ENCODE results near the gene RBM28. TPM values are rescaled to one million over a fixed set of nuclear protein-coding genes. Genes with fewer than 3 reads are reported as not detected.

The RBM28 gene
- polyA plus RNA-seq, 2 of the 4 experiments (the other 2 are of a cell fraction) = 77.3 to 79.5 TPM

- WGBS (ENCODE audit: missing lambda C conversion rate) = 82% methylated on average over 3 of the region's 3 CpGs
- DNase-seq (ENCODE audit: low read depth in 1 of 2, low spot score in 1 of 2) (no peak), FAIRE-seq (no peak), ATAC-seq (no peak)
- Histone ChIP-seq H3K9me3 (no peaks in the 10 kb centered on the region), H3K27ac (no peak overlapping the region), H3K4me1 (no peaks in the 10 kb centered on the region), H3K4me3 (no peak overlapping the region), H3K4me2 (no peak overlapping the region)
- TF ChIP-seq MAX (IDR thresholded peaks at IDR 0.05) = no peak
- no peak for TF ChIP-seq HOXA7 (CRISPR knock-in tag; IDR thresholded peaks at IDR 0.05)
- peak; percentile 9 for TF ChIP-seq MAFK (IDR thresholded peaks at IDR 0.05; ENCODE audit: partially characterized antibody)
- no peak for TF ChIP-seq HES2 (IDR thresholded peaks at IDR 0.05)
- TF ChIP-seq RNF2 (IDR thresholded peaks at IDR 0.05; ENCODE audit: borderline replicate concordance, low read depth) = no peak
- TF ChIP-seq FOSL2 (IDR thresholded peaks at IDR 0.05) = no peak
- no peak for TF ChIP-seq FOSL2 (CRISPR knock-in tag; IDR thresholded peaks at IDR 0.05)
- TF ChIP-seq USF2 (IDR thresholded peaks at IDR 0.05) = no peak
- TF ChIP-seq NPAS2 (CRISPR knock-in tag; IDR thresholded peaks at IDR 0.05; ENCODE audit: borderline replicate concordance) = no peak
- peak; percentile 30; the same call in 1 of the 2 replicates for TF ChIP-seq NFE2L2 (conservative IDR thresholded peaks at IDR 0.05; ENCODE audit: low read length)
- ChIA-PET CTCF (interaction anchor here (0.6 to 38.8 kb wide), 11 partner anchors 10 to 70 kb away, joined by 3 to 800 read pairs (median 6); partner anchors contain the start of genes PRRT4 and RBM28), POLR2A (interaction anchor here (0.6 kb wide), 1 partner anchor 22 kb away, joined by 5 read pairs; no protein-coding TSS in a partner anchor)
These were observed 47.3 kb upstream of the RBM28 start for GRCh38 chr7:128390871-128391565.

- POLR2A ChIA-PET = interaction anchor here (0.6 to 2.4 kb wide), 2 partner anchors 15 to 42 kb away, joined by 3 to 13 read pairs; no protein-coding TSS in a partner anchor
- CTCF ChIA-PET = interaction anchor here (0.7 to 38.8 kb wide), 12 partner anchors 11 to 494 kb away, joined by 3 to 800 read pairs (median 10); partner anchors contain the start of genes IMPDH1, METTL2B, PRRT4 and RBM28
- FAIRE-seq (no peak), DNase-seq (ENCODE audit: low read depth in 1 of 2, low spot score in 1 of 2) (no peak), ATAC-seq (peak in 1 of 2 experiments; percentile 4; a peak in 3 of 6 replicates)
- Histone ChIP-seq H3K4me2 (no peak overlapping the region), H3K4me3 (no peak overlapping the region), H3K9me3 (no peaks in the 10 kb centered on the region), H3K4me1 (no peaks in the 10 kb centered on the region), H3K27ac (no peak overlapping the region)
- TF ChIP-seq ESRRA (IDR thresholded peaks at IDR 0.05; ENCODE audit: borderline replicate concordance, low read length) (no peak), CTCF (IDR thresholded peaks at IDR 0.05) (no peak), PHF8 (IDR thresholded peaks at IDR 0.05; ENCODE audit: borderline replicate concordance, low read depth) (no peak), RFX5 (IDR thresholded peaks at IDR 0.05) (no peak), FOSL2 (IDR thresholded peaks at IDR 0.05) (no peak), FOSL2 (CRISPR knock-in tag; IDR thresholded peaks at IDR 0.05) (no peak), CHD2 (IDR thresholded peaks at IDR 0.05; ENCODE audit: low read length, partially characterized antibody) (no peak)
- WGBS (ENCODE audit: missing lambda C conversion rate) = 85% methylated on average over 9 of the region's 9 CpGs
These were observed 46.1 kb upstream of the RBM28 start for GRCh38 chr7:128389618-128390329.

GRCh38 chr7:128389085-128389617, 45.4 kb upstream of the RBM28 start:
- CTCF ChIA-PET = interaction anchor here (0.5 to 38.8 kb wide), 14 partner anchors 12 to 494 kb away, joined by 3 to 800 read pairs (median 4); partner anchors contain the start of genes IMPDH1, METTL2B, PRRT4 and RBM28
- Histone ChIP-seq H3K4me3 (no peak overlapping the region), H3K27ac (no peak overlapping the region), H3K4me1 (no peaks in the 10 kb centered on the region), H3K4me2 (no peak overlapping the region), H3K9me3 (no peaks in the 10 kb centered on the region)
- 25% methylated on average over 1 of the region's 2 CpGs for WGBS (ENCODE audit: missing lambda C conversion rate)
- FAIRE-seq (no peak), DNase-seq (ENCODE audit: low read depth in 1 of 2, low spot score in 1 of 2) (no peak), ATAC-seq (peak; percentile 15 to 18; a peak in 3 of 6 replicates)
- no peak for TF ChIP-seq EHF (CRISPR knock-in tag; IDR thresholded peaks at IDR 0.05)
- TF ChIP-seq CTCF (IDR thresholded peaks at IDR 0.05) = no peak
- no peak for TF ChIP-seq FOSL2 (IDR thresholded peaks at IDR 0.05)
- no peak for TF ChIP-seq FOSL2 (CRISPR knock-in tag; IDR thresholded peaks at IDR 0.05)
- POLR2A ChIA-PET = interaction anchor here (0.6 to 2.4 kb wide), 2 partner anchors 16 to 42 kb away, joined by 3 to 13 read pairs; no protein-coding TSS in a partner anchor

Data from A549 (cell line).